ENCODE data around the gene GATAD2B.
A peak's percentile ranks its signal among the peaks of the same experiment; 100 is the strongest.

Gene GATAD2B

GRCh38 chr1:153958961-153959260, 36.1 kb upstream of the GATAD2B start:
- TF ChIP-seq CTCF (IDR thresholded peaks at IDR 0.05; ENCODE audit: low read depth, low read length, missing control alignments), result no peak
- in situ Hi-C loops (cut with HindIII; ENCODE audit: low sequenced_read_pairs), result no loop called here
- DNase-seq (ENCODE audit: low read depth), result no peak
- peak overlapping the region; percentile 94 for H3K4me3 ChIP-seq (ENCODE audit: low read depth, low read length)

GRCh38 chr1:153958111-153958960, 35.6 kb upstream of the GATAD2B start, which contains the start of gene CRTC2:
TSS of gene CRTC2 (minus strand) at chr1:153958612. CDS start at chr1:153958497, 115 bp downstream.
- peak; percentile 97 for DNase-seq (ENCODE audit: low read depth)
- peak; percentile 4 for TF ChIP-seq CTCF (IDR thresholded peaks at IDR 0.05; ENCODE audit: low read depth, low read length, missing control alignments)
- H3K4me3 ChIP-seq (ENCODE audit: low read depth, low read length), result peak within 1 kb of the TSS; percentile 94
- in situ Hi-C loops (cut with HindIII; ENCODE audit: low sequenced_read_pairs), result no loop called here

- peak overlapping the region; percentile 94 for H3K4me3 ChIP-seq (ENCODE audit: low read depth, low read length)
- in situ Hi-C loops (cut with HindIII; ENCODE audit: low sequenced_read_pairs), result no loop called here
- TF ChIP-seq CTCF (IDR thresholded peaks at IDR 0.05; ENCODE audit: low read depth, low read length, missing control alignments), result no peak
- DNase-seq (ENCODE audit: low read depth), result no peak
These were observed 35.0 kb upstream of the GATAD2B start for GRCh38 chr1:153957744-153958110.

GRCh38 chr1:153956997-153957715, 34.4 kb upstream of the GATAD2B start:
- no peak for DNase-seq (ENCODE audit: low read depth)
- TF ChIP-seq CTCF (IDR thresholded peaks at IDR 0.05; ENCODE audit: low read depth, low read length, missing control alignments), result no peak
- H3K4me3 ChIP-seq (ENCODE audit: low read depth, low read length), result peak overlapping the region; percentile 94
- in situ Hi-C loops (cut with HindIII; ENCODE audit: low sequenced_read_pairs), result no loop called here

- no peak for DNase-seq (ENCODE audit: low read depth)
- TF ChIP-seq CTCF (IDR thresholded peaks at IDR 0.05; ENCODE audit: low read depth, low read length, missing control alignments), result no peak
- H3K4me3 ChIP-seq (ENCODE audit: low read depth, low read length), result no peak overlapping the region
- in situ Hi-C loops (cut with HindIII; ENCODE audit: low sequenced_read_pairs), result no loop called here
These were observed 32.1 kb upstream of the GATAD2B start for GRCh38 chr1:153954826-153955225.

GRCh38 chr1:153953859-153954365, 31.1 kb upstream of the GATAD2B start:
- in situ Hi-C loops (cut with HindIII; ENCODE audit: low sequenced_read_pairs), result no loop called here
- no peak overlapping the region for H3K4me3 ChIP-seq (ENCODE audit: low read depth, low read length)
- DNase-seq (ENCODE audit: low read depth), result no peak
- TF ChIP-seq CTCF (IDR thresholded peaks at IDR 0.05; ENCODE audit: low read depth, low read length, missing control alignments), result no peak
